Measurements from ENCODE around the gene PLA2G15.

PLA2G15 gene

GRCh38 chr16:68233085-68233834 is 11.9 kb upstream of the PLA2G15 start:
- no peak for DNase-seq

GRCh38 chr16:68233835-68234187 is 11.4 kb upstream of the PLA2G15 start:
- peak; percentile 59 for DNase-seq

GRCh38 chr16:68234188-68235107 is 10.7 kb upstream of the PLA2G15 start:
- no peak for DNase-seq

- no peak for DNase-seq
Observed at GRCh38 chr16:68235108-68235886, 9.9 kb upstream of the PLA2G15 start.

GRCh38 chr16:68235887-68236136 is 9.4 kb upstream of the PLA2G15 start, which contains the start of gene ESRP2:
ESRP2 (minus strand) TSS chr16:68236127; CDS start chr16:68236045, 82 bp downstream.
- DNase-seq, result no peak

GRCh38 chr16:68236137-68236825 is 8.9 kb upstream of the PLA2G15 start:
- DNase-seq, result no peak

GRCh38 chr16:68236826-68237242 is 8.3 kb upstream of the PLA2G15 start:
- no peak for DNase-seq

- DNase-seq, result peak; percentile 97
Observed at GRCh38 chr16:68237243-68238028, 7.7 kb upstream of the PLA2G15 start.

GRCh38 chr16:68238029-68238345 is 7.2 kb upstream of the PLA2G15 start:
- no peak for DNase-seq

- no peak for DNase-seq
Observed at GRCh38 chr16:68242085-68242484, 3.1 kb upstream of the PLA2G15 start.

GRCh38 chr16:68242926-68243858 is 2.0 kb upstream of the PLA2G15 start:
- no peak for DNase-seq

GRCh38 chr16:68244481-68244902 is 681 bp upstream of the PLA2G15 start:
- DNase-seq, result no peak

GRCh38 chr16:68246121-68246520 is 948 bp downstream of the PLA2G15 start:
- DNase-seq, result no peak

- peak; percentile 47 for DNase-seq
Observed at GRCh38 chr16:68246666-68247065, 1.5 kb downstream of the PLA2G15 start.

- DNase-seq, result peak; percentile 82
Observed at GRCh38 chr16:68247400-68247799, 2.2 kb downstream of the PLA2G15 start.

- no peak for DNase-seq
Observed at GRCh38 chr16:68247932-68248331, 2.8 kb downstream of the PLA2G15 start.

- DNase-seq, result no peak
Observed at GRCh38 chr16:68249371-68249770, 4.2 kb downstream of the PLA2G15 start.

- no peak for DNase-seq
Observed at GRCh38 chr16:68250951-68251350, 5.8 kb downstream of the PLA2G15 start.

- no peak for DNase-seq
Observed at GRCh38 chr16:68251832-68252231, 6.7 kb downstream of the PLA2G15 start.

- no peak for DNase-seq
Observed at GRCh38 chr16:68252383-68252782, 7.2 kb downstream of the PLA2G15 start.

- DNase-seq, result no peak
Observed at GRCh38 chr16:68253721-68254120, 8.5 kb downstream of the PLA2G15 start.

Measured in MV-4-11 (cell line).